Stimulated activated naive CD4-positive, alpha-beta T cell (primary cell): ENCODE results near the gene CLDND1.
A peak's percentile ranks its signal among the peaks of the same experiment; 100 is the strongest.
"Not testable (repeated sequence)": the region's sequence is repeated elsewhere in the genome, so short reads cannot be mapped to it uniquely, and the experiment has no call there.

Experiments
- DNase-seq, 6 experiments: peaks; one replicate each; lab custom pipeline; 2025; lab: John Stamatoyannopoulos, UW

Gene CLDND1

GRCh38 chr3:98522544-98523281, at the start of gene CLDND1:
Gene CLDND1 (minus strand): TSS chr3:98522902. CDS start chr3:98521424, 1,478 bp downstream.
- DNase-seq: peak; percentile 88 to 94 (median 93)

- no peak for DNase-seq
These were observed 45.7 kb upstream of the CLDND1 start for GRCh38 chr3:98568402-98568801.

- DNase-seq: no peak
These were observed 45.1 kb upstream of the CLDND1 start for GRCh38 chr3:98567666-98568270.

- no peak for DNase-seq
These were observed 43.1 kb upstream of the CLDND1 start for GRCh38 chr3:98565843-98566242.

GRCh38 chr3:98565237-98565643, 42.5 kb upstream of the CLDND1 start:
- no peak for DNase-seq

- DNase-seq: peak in 2 of 6 experiments; percentile 2 to 16
These were observed 41.7 kb upstream of the CLDND1 start for GRCh38 chr3:98564282-98565005.

- peak in 3 of 6 experiments; percentile 13 to 39 (median 36) for DNase-seq
These were observed 41.1 kb upstream of the CLDND1 start for GRCh38 chr3:98563661-98564281.

- DNase-seq: no peak
These were observed 39.2 kb upstream of the CLDND1 start for GRCh38 chr3:98561727-98562521.

GRCh38 chr3:98560911-98561310, 38.2 kb upstream of the CLDND1 start:
- no peak for DNase-seq

- not testable (repeated sequence) for DNase-seq
These were observed 37.1 kb upstream of the CLDND1 start for GRCh38 chr3:98559769-98560168.

GRCh38 chr3:98558100-98558827, 35.6 kb upstream of the CLDND1 start:
- DNase-seq: no peak

- no peak for DNase-seq
These were observed 34.8 kb upstream of the CLDND1 start for GRCh38 chr3:98557324-98558010.

GRCh38 chr3:98556164-98557130, 33.7 kb upstream of the CLDND1 start:
- DNase-seq: no peak

GRCh38 chr3:98555025-98555379, 32.3 kb upstream of the CLDND1 start:
- DNase-seq: no peak

- no peak for DNase-seq
These were observed 31.9 kb upstream of the CLDND1 start for GRCh38 chr3:98554580-98554979.

GRCh38 chr3:98553753-98554152, 31.1 kb upstream of the CLDND1 start:
- no peak for DNase-seq

GRCh38 chr3:98553021-98553563, 30.4 kb upstream of the CLDND1 start:
- no peak for DNase-seq

GRCh38 chr3:98552232-98553020, 29.7 kb upstream of the CLDND1 start:
- DNase-seq: no peak
